GM21786 (cell line): ENCODE measurements around the gene AFDN.

Source experiments
- ATAC-seq: cut with Tn5 transposase; IDR thresholded peaks from one replicate; pipeline ENCODE4 v1.9.1; 2021; ENCODE audit not compliant: unreplicated experiment

Gene AFDN

DNA sequence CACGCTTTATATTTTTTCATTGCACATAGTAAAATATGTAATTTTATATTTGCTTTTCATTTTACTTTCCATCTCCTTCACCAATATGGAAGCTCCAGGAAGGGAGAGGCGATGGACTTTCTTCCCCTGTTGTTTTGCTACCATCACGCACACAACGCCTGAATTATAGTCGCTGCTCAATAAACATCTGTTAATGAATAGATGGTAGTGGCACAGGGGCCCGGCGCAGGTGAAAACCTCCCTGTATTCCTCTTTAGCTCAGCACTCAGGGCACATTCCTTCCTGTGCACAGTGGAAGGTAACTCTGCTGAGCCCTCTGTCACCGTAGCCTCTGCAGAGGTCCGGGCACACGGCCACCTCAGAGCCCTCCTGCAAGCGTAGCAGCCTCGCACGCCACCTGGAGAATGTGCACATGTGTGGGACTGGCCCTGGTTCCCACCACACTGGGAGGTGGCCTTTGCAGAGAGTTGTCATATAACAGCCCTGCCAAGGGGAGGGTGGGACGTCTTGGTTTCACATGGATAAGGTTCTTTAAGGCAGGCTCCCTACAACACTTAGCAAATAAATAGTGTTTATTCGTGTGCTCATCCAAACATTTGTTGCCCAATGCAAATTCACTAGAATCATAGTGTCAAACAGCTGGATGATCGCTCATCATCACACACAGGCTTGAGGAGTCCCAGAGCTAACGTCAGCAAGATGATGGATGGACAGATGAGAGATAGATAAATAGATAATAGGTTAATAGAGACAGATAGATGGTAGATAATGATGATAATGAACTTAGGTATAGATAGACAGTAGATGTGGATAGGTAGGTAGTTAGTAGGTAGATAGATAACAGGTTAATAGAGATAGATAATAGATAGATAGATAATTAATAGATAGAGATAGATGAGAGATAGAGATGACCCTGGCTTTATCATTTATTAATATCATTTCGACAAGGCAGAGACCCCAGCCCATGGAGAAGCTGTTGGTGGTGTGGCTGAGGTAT is 32.3 kb upstream of the AFDN start:
- no peak for ATAC-seq

DNA sequence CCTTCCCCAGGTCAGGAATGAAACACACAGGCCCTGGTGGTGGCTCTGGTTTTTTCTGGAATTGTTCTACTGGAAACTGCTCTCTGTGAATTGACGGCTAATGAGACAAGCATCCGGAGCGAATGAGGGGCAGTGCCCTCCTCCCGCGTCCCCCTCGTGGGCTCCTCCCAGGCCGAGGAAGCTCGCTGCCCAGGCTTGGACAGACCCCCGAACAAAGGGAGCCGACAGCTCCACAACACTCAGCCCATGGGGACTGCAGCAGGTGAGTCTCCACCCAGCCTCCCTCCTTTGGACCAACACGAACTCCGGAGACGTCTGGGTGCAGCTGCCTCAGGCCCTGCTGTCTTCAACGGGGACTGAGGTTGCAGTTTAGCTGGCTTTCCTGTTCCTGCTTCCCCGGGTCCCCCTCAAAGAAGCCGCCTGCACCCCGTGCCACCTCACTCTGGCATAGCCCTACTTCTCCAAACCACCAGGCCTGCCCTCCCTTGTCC is 31.3 kb upstream of the AFDN start:
- no peak for ATAC-seq

DNA sequence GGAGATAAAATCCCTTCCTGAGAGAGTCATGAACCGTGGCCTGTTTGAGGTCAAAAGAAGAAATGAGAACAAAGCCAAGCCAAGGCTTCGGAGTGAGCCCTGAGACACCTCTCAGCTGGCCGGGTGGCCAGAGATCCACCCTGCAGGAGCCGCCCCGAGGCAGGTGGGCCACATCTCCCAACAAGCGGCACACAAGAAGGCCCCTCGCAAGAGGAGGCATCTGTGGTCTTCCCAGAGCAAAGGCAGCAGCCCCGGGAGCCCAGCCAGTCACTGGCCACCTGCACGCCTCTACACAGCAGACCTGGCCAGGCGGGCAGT is 30.9 kb upstream of the AFDN start:
- ATAC-seq: no peak

DNA sequence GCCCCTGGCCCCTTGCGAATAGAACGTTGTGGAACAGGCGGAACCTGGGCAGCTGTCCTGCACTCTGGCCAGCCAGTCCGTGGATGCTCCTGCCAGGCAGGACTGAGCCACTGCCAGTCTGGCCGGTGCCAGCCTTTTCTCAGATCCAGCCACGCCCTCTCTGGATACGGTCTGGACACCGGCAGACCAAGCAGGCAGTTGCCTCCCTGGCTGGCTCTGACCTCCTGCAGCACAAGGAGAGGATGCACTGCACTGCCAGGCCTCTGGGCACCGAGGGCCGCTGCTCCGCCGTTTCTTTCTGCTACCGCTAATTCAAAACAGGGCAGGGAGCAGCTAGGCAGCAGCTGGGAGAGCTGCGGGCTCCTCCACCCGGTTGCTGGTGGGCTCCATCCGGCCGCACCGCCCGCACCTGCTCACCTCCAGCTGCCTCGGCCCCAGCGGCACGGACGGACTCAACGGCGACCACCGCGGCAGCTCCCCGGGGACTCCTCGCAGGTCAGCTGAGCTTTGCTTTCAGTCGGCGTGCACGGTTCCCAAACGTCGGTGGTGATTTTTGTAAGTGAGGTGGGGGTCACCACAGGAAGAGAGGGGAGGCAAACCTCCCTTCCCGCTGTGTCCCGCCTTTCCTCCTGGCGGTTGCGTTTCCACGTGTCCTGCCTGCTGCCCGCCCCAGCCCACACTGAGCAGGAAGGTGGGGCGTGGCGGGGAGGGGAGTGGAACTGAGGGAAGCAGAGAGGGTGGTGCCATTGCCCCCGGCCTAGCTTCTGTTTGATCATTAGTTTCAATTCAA is 30.3 kb upstream of the AFDN start:
- no peak for ATAC-seq

DNA sequence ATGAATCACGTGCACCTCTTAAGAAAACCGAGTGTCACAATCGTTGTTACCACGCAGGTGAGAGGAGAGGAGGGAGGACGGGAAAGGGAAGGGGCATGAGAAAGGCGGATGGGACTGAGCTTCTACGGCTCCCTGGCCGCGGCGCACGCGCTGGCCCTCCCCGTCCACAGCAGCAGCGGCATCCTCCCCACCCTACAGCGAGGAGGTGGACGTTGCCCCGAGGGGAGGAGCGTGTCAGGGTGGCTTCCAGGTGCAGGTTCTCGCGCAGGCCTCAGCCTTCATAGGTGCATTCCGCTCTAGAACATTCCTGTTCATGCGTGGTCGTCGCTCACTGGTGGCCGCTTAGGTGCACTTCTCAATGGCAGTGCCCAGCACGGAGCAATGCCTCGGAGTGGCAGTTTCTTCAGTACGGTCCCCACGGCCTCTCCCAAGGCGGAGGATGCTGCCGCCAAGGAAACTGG is 29.7 kb upstream of the AFDN start:
- no peak for ATAC-seq

DNA sequence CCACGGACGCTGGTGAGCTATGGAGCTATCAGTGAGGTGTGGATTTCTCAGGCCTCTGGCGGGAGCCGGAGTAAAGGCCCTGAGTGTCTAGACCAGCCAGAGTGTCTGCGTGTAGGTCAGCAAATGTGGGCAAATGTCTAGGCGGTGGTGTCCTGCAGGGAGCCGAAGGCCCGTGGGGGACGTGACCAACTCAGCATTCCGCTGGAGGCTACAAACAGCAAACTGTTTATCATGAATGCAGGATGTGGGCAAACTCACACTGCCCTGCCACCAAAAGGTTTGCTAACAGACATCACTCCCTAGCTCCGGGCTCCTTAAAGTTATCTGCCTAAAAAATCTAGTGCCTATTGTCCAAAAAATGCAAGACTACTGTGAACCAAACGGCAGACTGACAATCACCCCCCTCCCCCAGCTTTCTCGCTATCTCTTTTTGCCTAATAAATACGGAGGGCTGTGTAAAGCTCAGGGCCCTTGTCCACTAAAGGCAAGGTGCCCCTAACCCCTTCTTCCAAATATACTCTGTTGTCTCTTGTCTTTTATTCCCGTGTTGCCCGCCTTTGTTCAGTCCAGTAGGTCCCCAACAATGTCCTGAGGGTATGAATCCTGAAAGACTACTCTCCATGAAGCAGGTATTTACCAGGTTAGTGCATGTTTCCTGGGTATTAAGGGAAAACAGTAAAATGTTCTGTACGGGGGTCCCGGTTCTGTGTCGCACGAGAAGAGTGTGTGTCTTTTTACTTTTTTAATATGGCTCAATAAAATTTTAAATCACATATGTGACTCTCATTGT is 29.0 kb upstream of the AFDN start:
- ATAC-seq: no peak

DNA sequence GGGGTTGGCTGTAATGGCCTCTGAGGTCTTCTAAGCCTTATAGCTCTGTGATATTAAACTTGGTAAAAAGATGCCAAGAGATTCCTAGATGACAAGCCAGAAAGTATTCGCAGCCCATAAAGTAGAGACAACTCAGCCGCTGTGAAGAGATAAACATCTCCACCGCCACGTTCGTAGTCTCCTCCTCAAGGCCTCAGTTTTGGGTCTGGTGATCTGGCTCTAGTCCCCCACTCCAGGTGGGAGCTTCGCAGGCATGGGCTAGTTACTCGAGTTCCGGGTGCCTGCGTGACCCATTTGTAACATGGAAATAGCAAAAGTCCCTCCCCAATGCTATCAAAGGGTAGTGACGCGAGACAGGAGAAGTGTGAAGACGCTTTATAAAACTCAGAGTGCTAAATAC is 28.3 kb upstream of the AFDN start:
- no peak for ATAC-seq

DNA sequence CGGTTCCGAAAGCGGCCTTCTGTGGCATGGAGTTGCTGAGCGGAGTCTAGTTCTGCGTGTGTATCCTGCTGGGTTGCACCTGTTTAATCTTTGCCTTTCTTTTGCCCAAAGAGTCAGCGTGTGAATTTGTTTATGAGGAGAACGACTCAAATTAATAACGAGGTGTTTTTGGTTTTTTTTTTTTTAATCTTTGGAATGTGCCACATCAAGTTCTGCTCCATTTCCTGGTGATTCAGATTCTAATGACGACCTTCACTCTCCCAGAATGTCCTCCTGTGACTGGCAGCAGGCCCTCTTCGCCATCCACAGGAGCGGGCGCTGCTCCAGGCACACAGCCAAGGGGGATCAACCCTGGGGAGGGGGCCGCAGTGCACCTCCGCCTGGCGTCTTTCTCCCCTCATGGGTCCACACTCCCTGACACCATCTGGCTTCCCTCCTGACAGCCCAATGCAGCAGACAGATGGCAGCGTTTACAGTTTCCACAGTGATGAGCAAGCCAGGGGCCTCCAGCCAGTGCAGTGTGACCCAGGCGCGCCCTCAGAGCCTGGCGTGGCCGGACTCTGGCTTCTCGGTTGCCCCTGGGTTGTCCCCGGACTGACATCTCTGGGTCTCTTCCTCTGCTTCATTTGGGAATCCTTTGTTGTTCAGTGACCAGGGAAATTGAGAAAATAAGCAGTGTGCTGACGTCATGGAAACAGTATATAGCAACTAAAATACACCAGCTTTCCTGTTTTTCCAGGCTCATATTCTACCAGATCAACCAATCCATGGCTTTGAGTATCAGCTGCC is 27.5 kb upstream of the AFDN start:
- no peak for ATAC-seq

DNA sequence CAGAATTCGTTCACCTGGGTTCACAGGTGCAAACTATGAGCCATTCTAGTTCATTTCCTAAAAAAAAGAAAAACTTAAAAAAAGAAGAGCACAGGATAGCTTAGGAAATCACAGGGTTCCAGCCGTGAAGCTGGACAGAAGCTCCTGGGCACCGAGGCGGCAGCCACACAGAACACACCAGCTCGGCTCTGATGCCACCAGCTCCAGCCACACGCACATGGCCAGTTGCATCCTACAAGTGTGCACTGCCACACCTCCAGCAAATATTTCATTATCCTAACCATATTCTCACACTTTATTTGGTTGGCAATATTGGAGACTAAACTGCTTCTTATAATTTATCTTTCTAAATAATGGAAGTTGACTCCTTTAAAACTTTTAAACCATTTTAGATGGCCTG is 26.2 kb upstream of the AFDN start:
- ATAC-seq: no peak

DNA sequence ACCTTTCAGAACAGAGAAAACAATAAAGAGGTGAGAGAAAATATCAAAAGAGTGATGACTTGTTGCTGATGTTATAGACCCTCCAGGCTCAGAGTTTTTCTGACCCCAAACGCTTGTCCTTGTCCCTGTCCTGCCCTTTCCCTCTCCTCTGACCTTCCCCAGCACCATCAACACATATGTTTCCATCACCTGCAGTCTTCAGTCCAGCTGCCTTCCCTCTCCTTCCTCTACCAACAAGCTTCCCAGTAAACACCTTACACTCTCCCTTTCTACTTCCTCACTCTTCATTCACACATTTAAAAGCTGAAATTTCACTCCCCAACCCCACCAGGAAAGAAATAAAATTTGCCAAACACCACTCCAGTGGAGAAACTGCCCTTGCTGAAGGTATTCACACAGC is 25.4 kb upstream of the AFDN start:
- ATAC-seq: no peak

DNA sequence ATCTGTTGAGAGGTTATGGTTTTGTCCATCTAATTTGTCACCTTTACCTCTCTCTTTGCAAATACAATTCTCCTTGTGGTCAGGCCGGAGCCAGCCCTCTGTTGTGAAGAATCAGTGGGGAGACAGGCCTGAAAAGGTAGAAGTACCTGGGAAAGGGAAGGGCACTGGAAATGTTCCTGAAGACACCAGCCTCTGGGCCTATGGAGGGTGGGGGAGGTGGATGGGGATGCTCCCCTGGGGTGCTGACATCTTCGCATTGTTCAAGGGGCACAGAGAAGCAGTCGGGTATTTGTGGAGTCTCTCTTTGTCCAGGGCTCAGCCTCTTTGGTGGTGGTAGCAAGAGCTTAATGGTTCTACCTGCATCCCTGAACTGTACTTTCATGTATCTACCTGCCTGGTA is 24.4 kb upstream of the AFDN start:
- ATAC-seq: no peak

DNA sequence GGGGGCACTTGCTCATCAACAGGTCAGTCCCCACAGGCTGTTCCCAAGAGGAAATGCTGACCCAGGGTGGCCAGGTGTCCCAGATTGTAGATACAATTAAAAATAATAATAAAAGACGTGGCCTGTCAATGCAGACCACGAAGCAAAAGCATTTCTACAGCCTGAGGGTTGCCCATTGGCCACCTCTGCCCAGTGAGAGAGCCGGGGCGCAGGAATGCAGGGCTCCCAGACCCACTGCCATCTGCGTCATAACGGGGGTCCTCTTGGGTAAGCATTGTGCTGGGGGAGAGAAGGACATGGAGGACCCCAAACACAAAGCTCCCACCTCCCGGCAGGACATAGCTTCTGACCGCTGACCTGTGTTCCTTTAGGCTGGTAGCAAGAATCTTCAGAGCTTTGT is 22.9 kb upstream of the AFDN start:
- ATAC-seq: no peak

DNA sequence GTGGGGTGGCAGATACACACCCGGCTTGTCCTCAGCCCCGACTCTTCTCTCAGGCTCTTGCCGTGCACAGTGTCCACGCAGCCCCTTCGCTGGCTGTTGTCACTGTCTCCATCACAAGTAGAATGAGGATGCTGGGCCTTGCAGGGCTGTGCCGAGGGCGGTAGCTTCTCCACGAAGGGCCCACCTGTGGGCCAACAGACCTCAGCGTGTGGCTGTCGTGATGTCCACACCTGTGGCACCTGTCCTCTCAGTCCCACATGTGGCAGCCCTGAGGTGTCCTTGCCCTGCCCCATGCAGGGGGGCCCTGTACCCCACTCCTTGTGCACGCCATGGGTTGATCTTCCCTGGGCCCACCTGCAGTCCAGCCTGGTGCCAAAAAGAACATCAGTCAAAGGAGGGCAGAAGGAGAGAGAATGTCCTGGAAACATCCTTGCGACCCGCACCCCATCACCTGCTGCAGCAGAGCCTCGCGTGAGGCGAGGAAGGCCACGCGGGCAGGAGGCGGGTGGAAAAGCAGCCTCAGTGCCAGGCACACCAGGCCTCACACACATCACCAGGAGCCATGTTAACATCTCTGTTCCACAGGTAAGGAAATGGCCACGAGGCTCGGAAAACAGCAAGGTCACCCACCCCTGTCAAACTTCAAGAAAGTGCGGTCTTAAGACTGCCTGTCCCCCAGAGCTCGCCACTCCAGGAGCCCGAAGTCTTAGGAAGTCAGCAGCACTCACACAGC is 22.3 kb upstream of the AFDN start:
- no peak for ATAC-seq

DNA sequence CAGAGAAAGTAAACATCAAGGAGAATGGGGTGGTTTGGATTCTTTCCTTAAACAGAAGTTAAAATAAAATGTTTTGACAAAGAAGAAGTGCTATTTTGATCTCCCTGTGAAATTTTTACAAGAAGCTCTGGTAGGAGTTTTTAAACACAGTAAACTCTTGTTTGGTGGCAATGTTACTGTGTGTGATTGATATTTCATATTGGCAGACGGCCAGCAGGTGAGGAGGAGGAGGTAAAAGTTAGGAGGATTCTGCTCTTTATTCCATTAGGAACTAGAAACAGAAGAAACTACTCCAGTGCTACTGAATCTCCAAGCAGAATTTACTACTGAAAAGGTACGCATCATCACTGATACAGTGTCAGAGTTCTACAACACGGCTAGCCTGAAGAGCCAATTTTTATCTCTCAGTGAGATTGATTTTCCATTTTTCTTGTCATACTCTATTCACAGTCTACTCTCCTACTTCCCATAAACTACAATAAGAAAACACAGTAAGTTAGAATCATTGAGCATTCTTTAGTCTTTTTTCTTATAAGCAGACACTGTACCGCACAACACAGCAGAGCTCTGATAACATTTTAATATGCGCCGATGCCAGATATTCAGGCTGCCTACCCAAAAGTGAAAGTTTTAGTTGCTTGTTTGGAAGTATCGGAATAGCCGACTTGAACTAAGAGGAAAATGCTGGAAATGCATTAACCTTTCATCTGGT is 21.2 kb upstream of the AFDN start:
- ATAC-seq: no peak

DNA sequence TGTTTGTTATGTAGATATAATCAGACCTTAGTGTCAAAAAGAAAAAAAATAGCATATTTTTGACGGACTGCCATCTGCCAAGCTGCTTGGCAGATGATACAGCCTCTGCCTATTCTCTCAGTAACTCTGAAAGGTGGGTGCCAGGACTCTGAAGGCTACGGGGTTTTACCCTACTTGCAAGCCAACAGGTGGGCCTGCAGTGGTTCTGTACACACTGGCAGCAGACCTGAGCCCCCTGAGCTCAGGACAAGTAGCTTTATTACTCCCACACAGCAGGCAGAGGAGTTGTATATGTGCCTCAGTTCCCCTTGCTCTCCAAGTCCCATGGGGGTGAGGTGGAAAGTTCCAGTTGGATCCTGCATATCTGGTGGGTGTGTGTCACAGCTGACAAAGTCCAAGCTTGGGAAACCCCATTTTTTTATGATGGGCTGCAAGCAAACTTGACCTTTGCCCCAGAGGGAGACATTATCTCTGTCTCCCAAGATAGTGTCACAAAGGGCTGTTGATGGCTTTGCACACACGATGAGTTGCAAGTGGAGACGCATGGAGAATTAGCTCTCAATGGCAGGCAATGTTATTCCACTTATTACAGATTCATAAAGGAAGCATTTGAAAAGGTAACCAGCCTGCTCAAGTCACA is 20.5 kb upstream of the AFDN start:
- no peak for ATAC-seq

DNA sequence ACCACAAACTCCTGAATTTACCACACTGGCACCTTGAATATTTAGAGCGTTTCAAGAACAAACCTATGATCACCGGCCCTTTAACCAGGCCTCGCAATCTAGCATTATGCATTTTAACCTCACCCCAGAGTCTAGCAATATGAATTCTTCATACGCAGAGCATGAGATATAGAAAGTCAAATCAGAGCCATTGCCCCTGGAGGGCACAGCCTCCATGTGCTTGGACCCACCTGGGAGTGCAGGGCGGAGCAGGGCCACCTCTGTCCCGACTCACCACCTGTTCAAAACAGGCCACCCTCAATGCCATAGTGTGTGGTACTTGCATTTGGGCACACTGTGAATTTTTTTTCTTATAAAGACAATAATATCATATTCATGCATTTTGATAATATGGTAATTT is 19.5 kb upstream of the AFDN start:
- no peak for ATAC-seq

DNA sequence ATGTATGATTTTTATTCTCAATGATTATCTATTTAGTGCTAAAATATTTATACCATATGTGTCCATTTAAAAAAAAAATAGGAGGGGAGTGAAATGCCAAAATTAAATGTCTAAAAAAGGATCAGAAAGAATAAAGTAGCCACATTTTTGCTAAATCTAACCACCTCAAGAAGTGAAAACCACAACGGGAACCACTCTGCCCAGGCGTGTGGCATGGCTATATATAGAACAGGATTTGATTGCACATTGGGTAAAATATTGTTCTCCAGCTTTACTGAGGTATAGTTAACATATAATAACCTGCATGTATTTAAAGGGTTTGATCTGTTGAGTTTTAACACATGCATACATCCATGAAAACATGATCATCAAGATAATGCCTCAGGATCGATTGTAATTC is 19.0 kb upstream of the AFDN start:
- no peak for ATAC-seq

DNA sequence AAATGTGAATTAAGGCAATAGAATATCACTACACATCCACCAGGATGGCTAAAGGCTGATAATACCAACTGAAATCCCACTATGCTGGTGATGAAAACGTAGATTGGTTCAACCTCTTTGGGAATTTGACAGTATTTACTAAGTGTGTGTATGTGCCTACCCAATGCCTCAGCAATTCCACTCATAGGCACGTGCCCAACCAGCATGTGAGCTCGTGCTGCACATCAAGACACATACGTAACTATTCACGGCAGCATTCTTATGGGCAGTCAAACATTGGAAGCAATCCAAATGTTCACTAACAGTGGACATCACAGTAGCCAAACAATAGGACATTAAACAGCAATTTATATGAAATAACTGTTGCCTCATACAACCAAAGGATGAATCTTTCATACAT is 15.7 kb upstream of the AFDN start:
- no peak for ATAC-seq
